AG09319 (cell line): ENCODE results near the gene LARP1.

Experiments
- DNase-seq: peaks from one replicate; pipeline ENCODE4 v3.0.0-alpha.2; 2010; ENCODE audit warnings: low read depth; ENCODE audit errors: extremely low read depth
- TF ChIP-seq, protein P1 (sequence below): IDR thresholded peaks from 2 replicates; pipeline ENCODE4 v1.5.1; 2011; ENCODE audit warnings: low read depth, mild to moderate bottlenecking, inconsistent platforms, low read length, moderate library complexity

Gene LARP1

GRCh38 chr5:154813736-154814135 is 58.6 kb downstream of the LARP1 start:
- no peak for DNase-seq
- TF ChIP-seq, protein P1, sequence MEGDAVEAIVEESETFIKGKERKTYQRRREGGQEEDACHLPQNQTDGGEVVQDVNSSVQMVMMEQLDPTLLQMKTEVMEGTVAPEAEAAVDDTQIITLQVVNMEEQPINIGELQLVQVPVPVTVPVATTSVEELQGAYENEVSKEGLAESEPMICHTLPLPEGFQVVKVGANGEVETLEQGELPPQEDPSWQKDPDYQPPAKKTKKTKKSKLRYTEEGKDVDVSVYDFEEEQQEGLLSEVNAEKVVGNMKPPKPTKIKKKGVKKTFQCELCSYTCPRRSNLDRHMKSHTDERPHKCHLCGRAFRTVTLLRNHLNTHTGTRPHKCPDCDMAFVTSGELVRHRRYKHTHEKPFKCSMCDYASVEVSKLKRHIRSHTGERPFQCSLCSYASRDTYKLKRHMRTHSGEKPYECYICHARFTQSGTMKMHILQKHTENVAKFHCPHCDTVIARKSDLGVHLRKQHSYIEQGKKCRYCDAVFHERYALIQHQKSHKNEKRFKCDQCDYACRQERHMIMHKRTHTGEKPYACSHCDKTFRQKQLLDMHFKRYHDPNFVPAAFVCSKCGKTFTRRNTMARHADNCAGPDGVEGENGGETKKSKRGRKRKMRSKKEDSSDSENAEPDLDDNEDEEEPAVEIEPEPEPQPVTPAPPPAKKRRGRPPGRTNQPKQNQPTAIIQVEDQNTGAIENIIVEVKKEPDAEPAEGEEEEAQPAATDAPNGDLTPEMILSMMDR, result no peak

GRCh38 chr5:154815025-154815424 is 59.8 kb downstream of the LARP1 start:
- no peak for DNase-seq
- TF ChIP-seq, protein P1, result no peak

GRCh38 chr5:154815684-154816247 is 60.6 kb downstream of the LARP1 start:
- TF ChIP-seq, protein P1, result no peak
- no peak for DNase-seq

DNA sequence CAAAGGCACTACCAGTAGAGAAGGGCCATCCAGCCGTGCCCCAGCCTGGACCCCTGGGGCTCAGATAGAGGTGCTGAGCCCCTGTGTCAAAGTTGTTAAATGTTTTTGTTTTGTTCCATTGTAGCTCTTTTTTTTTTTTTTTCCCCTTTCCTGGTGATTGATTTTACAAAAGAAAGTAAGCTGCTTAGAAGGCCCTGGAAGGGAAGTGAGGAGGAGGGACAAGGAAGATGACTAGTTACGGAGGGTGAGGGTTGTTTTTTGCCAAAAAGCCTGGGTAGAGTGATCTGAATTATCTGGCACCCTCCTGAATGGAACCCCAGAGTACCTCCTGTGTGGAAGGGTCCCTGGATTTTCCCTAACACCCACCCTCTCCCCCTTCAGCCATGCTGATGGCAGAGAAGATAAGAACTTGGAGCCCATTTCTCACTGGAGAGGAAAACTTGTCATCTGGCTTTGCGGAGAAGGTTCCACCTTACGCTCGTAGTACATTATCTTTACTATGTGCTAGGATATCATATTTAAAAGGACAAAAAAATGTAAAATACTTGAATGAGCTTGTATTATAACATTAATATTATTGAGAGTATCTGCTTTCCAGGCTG is 61.8 kb downstream of the LARP1 start:
- TF ChIP-seq, protein P1, result no peak
- no peak for DNase-seq

DNA sequence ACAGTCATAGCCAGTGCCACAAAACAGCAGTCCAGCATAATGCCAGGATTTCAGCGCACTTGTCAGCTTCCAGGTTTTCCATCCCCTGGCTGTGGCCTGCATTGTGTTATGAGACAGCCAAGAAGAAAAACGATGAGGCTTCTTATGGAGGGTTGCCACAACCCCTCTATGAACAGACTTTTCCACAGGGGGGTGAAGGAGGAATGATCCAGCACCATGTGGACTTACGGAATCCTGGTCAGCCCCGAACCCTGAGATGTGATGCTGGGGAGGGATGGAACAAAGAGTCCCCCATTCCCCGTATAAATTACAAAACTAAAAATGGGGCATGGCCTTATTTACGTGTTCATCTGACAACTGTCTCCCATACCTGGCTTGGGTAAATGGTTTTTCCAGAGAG is 62.6 kb downstream of the LARP1 start:
- TF ChIP-seq, protein P1, result no peak
- no peak for DNase-seq

DNA sequence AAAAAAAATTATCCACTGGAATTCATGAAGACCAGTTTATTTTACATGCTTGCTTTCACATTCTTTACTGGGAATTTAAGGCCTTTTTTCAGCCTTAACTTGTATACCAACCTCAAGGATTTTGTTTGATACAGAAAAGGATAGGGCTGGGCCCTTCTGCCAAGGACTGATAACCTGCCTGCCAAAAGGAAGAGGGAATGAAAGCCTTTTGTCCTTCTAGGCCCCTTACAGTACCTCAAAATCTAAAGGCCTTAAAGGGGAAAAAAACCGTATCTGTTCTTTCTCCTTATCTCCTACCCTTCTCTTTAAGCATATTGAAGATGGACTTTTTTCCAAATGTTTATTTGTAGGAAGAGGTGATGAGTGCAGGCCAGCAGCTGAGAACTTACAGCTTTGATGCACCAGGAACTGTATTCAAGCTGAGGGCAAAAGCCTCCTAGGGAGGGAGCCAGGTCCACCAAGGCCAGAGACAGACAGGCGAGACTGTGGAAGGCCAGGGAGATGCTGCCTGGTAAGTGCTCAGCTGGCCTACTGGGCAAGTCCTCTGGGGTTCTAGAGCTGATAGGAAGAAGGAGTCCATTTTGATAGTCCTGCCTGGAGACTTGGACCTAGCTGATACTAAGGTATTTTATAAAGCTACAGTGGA is 63.4 kb downstream of the LARP1 start:
- TF ChIP-seq, protein P1, result no peak
- DNase-seq, result no peak

- TF ChIP-seq, protein P1, result no peak
- no peak for DNase-seq
Measured at GRCh38 chr5:154819546-154819945, 64.4 kb downstream of the LARP1 start.
